Smooth muscle cell (in vitro differentiated cells): ENCODE results near the gene AUH. TPM values are rescaled to one million over a fixed set of nuclear protein-coding genes. Genes with fewer than 3 reads are reported as not detected.

Experiments used
- DNase-seq: peaks from one replicate; lab custom pipeline; 2025; ENCODE audit not compliant: unreplicated experiment; lab: John Stamatoyannopoulos, UW
- H2AFZ ChIP-seq: fragments of 200-600 bp; sonication (generic); 2 replicates; pipeline ENCODE4 v1.6.0; 2016; ENCODE audit warnings: antibody characterized with exemption, low read depth, mild to moderate bottlenecking
- H3F3A ChIP-seq: fragments of 200-600 bp; sonication (generic); 2 replicates; pipeline ENCODE4 v1.6.0; 2017; ENCODE audit warnings: antibody characterized with exemption, low read depth
- H3K27ac ChIP-seq: fragments of 200-600 bp; sonication (generic); 2 replicates; pipeline ENCODE4 v1.5.1; 2016; ENCODE audit warnings: low read depth, mild to moderate bottlenecking
- H3K27me3 ChIP-seq: fragments of 200-600 bp; sonication (generic); 2 replicates; pipeline ENCODE4 v1.6.1; 2016; ENCODE audit warnings: low read depth, mild to moderate bottlenecking
- H3K36me3 ChIP-seq: fragments of 200-600 bp; sonication (generic); 2 replicates; pipeline ENCODE4 v1.5.1; 2016; ENCODE audit warnings: low read depth
- H3K4me1 ChIP-seq: fragments of 200-600 bp; sonication (generic); 2 replicates; pipeline ENCODE4 v1.5.1; 2016; ENCODE audit warnings: low read depth
- H3K4me2 ChIP-seq: fragments of 200-600 bp; sonication (generic); 2 replicates; pipeline ENCODE4 v1.6.0; 2016; ENCODE audit warnings: mild to moderate bottlenecking
- H3K4me3 ChIP-seq: fragments of 200-600 bp; sonication (generic); 2 replicates; pipeline ENCODE4 v1.5.1; 2016; ENCODE audit warnings: mild to moderate bottlenecking
- H3K79me2 ChIP-seq: fragments of 200-600 bp; sonication (generic); 2 replicates; pipeline ENCODE4 v1.6.0; 2016; ENCODE audit warnings: low read depth, mild to moderate bottlenecking
- H3K9ac ChIP-seq: fragments of 200-600 bp; sonication (generic); 2 replicates; pipeline ENCODE4 v1.6.0; 2016; ENCODE audit warnings: low read depth
- H3K9me3 ChIP-seq: fragments of 200-600 bp; sonication (generic); replicated peaks from 2 replicates; pipeline ENCODE4 v1.5.1; 2016; ENCODE audit warnings: low read depth
- H4K20me1 ChIP-seq: fragments of 200-600 bp; sonication (generic); 2 replicates; pipeline ENCODE4 v1.6.0; 2016; ENCODE audit warnings: low read depth
- CTCF ChIP-seq: fragments of 200-600 bp; sonication (generic); IDR thresholded peaks from 2 replicates; pipeline ENCODE4 v1.5.1; 2017; ENCODE audit warnings: borderline replicate concordance, mild to moderate bottlenecking, antibody characterized with exemption; ENCODE audit not compliant: insufficient read depth, poor library complexity, severe bottlenecking
- WGBS: methylation state at CpG from one replicate; pipeline ENCODE4 v1.1.7; 2016; ENCODE audit warnings: low lambda C conversion rate; 5-methylcytosine and 5-hydroxymethylcytosine counted together
- polyA plus RNA-seq: library from polyadenylated mRNA; unstranded; fragments of >200 nt; fragmentation: Nextera tagmentation; extraction: Ambion mirVana; gene quantifications from 2 replicates; pipeline ENCODE4 v1.2.1, GENCODE V29; 2016
- total RNA-seq: library from RNA; depleted of rRNA; stranded (reverse); fragments of >200 nt; gene quantifications from 2 replicates; pipeline ENCODE4 v1.2.3, GENCODE V29; 2014

Gene AUH
- total and polyA plus RNA-seq, 2 experiments from 2014 or later, result 8.7 TPM

GRCh38 chr9:91219557-91219956, 142.2 kb downstream of the AUH start:
- no peaks in the 10 kb centered on the region for H3K27me3 ChIP-seq
- no peak for TF ChIP-seq CTCF
- no peak overlapping the region for H3K4me3 ChIP-seq
- no peaks in the 10 kb centered on the region for H4K20me1 ChIP-seq
- WGBS, result 88% methylated on average over 1 of the region's 1 CpG
- no peak for DNase-seq
- H3F3A ChIP-seq, result peaks cover 5% of the 10 kb centered on the region
- H3K9me3 ChIP-seq, result no peaks in the 10 kb centered on the region
- H2AFZ ChIP-seq, result no peak overlapping the region
- no peak overlapping the region for H3K9ac ChIP-seq
- H3K27ac ChIP-seq, result no peak overlapping the region
- no peak overlapping the region for H3K4me2 ChIP-seq
- H3K36me3 ChIP-seq, result no peaks in the 10 kb centered on the region
- peaks cover 3% of the 10 kb centered on the region for H3K4me1 ChIP-seq
- no peaks in the 10 kb centered on the region for H3K79me2 ChIP-seq

GRCh38 chr9:91217388-91217787, 144.3 kb downstream of the AUH start:
- H2AFZ ChIP-seq, result no peak overlapping the region
- WGBS, result 78% methylated on average over 1 of the region's 1 CpG
- TF ChIP-seq CTCF, result no peak

DNA sequence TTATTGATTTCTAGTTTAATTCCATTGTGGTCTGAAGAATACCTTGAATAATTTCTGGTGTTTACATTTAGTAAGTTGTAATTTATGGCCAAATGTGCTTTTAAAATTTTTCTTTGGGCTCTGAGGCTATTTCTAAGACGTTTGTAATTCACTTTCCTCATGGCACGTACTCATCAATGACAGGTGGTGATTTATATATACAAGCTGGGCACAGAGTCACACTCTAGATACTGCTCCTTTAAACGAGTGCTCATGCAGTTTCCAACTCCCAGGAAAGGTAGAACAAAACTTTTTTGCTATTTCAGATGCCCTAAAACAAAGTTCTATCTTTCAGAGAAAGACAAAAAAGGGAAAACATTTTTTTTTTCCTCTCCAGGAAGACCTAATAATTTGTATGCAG, 146.9 kb downstream of the AUH start:
- Histone ChIP-seq H3K4me1 (no peaks in the 10 kb centered on the region), H3K9ac (no peak overlapping the region), H3K4me2 (no peak overlapping the region), H2AFZ (no peak overlapping the region), H3F3A (no peaks in the 10 kb centered on the region), H3K9me3 (no peaks in the 10 kb centered on the region), H4K20me1 (no peaks in the 10 kb centered on the region), H3K4me3 (no peak overlapping the region), H3K36me3 (no peaks in the 10 kb centered on the region), H3K27ac (no peak overlapping the region), H3K79me2 (no peaks in the 10 kb centered on the region), H3K27me3 (no peaks in the 10 kb centered on the region)
- TF ChIP-seq CTCF, result no peak
- no peak for DNase-seq
- WGBS, result 54% methylated on average over 3 of the region's 3 CpGs

More at GRCh38 chr9:91217388-91217787, 144.3 kb downstream of the AUH start:
- peaks cover 5% of the 10 kb centered on the region for H3F3A ChIP-seq
- no peak overlapping the region for H3K4me2 ChIP-seq
- no peak for DNase-seq
- H4K20me1 ChIP-seq, result no peaks in the 10 kb centered on the region
- H3K9ac ChIP-seq, result no peak overlapping the region
- no peak overlapping the region for H3K4me3 ChIP-seq
- peaks cover 3% of the 10 kb centered on the region for H3K4me1 ChIP-seq
- no peaks in the 10 kb centered on the region for H3K79me2 ChIP-seq
- no peaks in the 10 kb centered on the region for H3K36me3 ChIP-seq
- H3K27me3 ChIP-seq, result no peaks in the 10 kb centered on the region
- H3K27ac ChIP-seq, result no peak overlapping the region
- H3K9me3 ChIP-seq, result no peaks in the 10 kb centered on the region

GRCh38 chr9:91214086-91214485, 147.6 kb downstream of the AUH start:
- DNase-seq, result no peak

More at GRCh38 chr9:91214086-91214485, 147.6 kb downstream of the AUH start:
- Histone ChIP-seq H3K36me3 (no peaks in the 10 kb centered on the region), H3K27ac (no peak overlapping the region), H3K4me2 (no peak overlapping the region), H3F3A (no peaks in the 10 kb centered on the region), H2AFZ (no peak overlapping the region), H3K9ac (no peak overlapping the region), H4K20me1 (no peaks in the 10 kb centered on the region), H3K9me3 (no peaks in the 10 kb centered on the region), H3K4me1 (no peaks in the 10 kb centered on the region), H3K27me3 (no peaks in the 10 kb centered on the region), H3K79me2 (no peaks in the 10 kb centered on the region), H3K4me3 (no peak overlapping the region)
- no peak for TF ChIP-seq CTCF
- 84% methylated on average over 4 of the region's 4 CpGs for WGBS
